Embryonic facial prominence (tissue), 1 donor: ENCODE measurements around the gene KLHL2.
"Not testable (repeated sequence)": the region's sequence is repeated elsewhere in the genome, so short reads cannot be mapped to it uniquely, and the experiment has no call there.

Experiments used
- DNase-seq: peaks from one replicate; pipeline ENCODE4 v3.0.0-alpha.2; 2016; ENCODE audit errors: extremely low spot score

Gene KLHL2, protein sequence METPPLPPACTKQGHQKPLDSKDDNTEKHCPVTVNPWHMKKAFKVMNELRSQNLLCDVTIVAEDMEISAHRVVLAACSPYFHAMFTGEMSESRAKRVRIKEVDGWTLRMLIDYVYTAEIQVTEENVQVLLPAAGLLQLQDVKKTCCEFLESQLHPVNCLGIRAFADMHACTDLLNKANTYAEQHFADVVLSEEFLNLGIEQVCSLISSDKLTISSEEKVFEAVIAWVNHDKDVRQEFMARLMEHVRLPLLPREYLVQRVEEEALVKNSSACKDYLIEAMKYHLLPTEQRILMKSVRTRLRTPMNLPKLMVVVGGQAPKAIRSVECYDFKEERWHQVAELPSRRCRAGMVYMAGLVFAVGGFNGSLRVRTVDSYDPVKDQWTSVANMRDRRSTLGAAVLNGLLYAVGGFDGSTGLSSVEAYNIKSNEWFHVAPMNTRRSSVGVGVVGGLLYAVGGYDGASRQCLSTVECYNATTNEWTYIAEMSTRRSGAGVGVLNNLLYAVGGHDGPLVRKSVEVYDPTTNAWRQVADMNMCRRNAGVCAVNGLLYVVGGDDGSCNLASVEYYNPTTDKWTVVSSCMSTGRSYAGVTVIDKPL

DNA sequence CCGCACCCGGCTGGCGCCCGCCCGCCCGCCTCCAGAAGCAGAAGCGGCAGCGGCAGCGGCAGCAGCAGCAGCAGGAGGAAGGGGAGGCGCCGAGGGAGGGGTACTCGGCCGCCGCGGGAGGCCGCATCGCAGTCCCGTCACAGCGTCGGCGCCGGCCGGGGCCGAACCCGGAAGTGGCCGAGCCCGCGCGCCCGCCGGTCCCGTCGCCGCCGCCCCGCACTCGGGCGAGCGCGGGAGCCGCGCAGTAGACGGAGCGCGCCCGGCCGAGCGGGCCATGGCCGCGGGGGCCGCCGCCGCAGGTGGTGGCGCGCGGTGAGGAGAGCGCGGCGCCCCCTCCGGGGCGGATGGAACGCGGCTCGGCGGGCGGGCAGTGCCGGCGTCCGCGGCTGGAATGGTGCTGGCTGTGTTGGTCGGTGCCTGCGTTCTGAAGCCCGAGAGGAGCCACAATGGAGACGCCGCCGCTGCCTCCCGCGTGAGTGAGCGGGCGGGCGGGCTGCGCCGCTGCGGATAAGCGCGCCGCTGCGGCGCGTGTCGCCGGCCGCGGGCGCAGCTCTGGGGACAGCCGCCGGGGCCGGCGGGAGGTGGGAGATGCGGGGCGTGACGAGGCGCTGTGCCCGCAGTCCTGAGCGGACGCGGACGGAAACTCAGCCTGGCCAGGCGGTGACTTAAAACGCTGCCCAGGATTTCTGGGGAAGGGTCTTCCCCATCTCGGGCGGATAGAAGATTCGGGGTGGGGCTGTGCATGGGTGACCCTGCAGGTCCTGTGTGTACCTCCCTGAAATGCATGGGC lies at the start of gene KLHL2:
Gene KLHL2 (plus strand): TSS at position 131 of the 790 bp plus-strand sequence. CDS start 316 bp downstream, at position 447.
- DNase-seq: no peak

DNA sequence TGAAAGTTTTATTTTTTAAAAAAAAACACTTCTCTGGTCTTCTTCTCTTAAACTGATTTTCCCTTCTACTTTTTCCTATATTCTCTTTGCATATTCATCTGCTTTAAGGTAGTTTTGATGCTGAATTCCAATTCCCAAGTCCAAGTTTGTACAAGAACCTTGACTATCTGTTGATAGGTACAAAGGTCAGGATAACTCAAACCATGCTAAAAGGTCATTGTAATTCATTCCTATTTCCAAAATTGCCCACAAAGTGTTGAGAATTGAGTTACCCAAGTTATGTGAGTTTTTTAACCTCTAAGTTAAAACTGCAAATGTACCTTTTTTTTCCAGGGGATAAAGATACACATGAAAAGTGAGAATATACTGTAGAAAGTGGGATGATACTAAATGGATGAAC lies 48.6 kb upstream of the KLHL2 start:
- DNase-seq: no peak

DNA sequence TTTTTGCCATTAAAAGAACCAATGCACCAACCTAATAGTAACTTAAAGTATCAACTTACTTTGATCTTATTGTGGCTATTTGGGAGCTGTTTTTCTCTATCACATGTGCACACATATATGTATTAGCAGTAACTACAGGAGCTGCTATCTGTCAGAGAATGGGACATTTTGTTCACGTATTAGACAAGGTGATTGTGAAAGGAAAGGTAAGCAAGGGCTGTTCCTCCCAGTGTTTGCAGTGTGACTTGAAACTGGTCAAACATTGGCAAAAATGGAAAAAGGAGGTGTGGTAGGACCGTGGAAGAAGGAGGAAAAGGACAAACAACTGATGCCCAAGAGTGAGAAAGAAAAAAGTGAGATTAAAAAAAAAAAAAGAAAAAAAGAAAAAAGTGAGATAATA lies 43.1 kb upstream of the KLHL2 start:
- no peak for DNase-seq

DNA sequence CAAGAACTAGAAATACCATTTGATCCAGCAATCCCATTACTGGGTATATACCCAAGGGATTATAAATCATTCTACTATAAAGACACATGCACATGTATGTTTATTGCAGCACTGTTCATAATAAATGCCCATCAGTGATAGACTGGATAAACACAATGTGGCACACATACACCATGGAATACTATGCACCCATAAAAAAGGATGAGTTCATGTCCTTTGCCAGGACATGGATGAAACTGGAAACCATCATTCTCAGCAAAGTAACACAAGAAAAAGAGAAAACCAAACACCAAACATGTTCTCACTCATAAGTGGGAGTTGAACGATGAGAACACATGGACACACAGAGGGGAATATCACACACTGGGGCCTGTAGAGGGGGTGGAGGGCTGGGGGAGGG lies 40.5 kb upstream of the KLHL2 start:
- not testable (repeated sequence) for DNase-seq

DNA sequence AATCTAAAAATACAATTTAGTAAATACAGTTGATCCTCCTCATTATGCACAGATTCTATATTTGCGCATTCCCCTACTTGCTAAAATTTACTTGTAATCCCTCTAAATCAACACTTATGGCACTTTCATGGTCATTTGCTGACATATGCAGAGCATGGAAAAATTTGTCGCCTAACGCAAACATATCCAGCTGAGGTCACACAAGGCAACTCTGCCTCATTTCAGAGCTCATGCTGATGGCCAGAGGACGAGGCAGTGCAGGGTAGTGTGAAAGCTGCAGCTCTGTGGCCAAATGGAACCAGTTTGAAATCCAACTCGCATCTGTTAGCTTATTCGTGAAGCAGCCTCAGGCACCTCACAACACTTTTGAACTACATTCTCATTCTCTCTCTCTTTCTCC lies 39.7 kb upstream of the KLHL2 start:
- DNase-seq: no peak

DNA sequence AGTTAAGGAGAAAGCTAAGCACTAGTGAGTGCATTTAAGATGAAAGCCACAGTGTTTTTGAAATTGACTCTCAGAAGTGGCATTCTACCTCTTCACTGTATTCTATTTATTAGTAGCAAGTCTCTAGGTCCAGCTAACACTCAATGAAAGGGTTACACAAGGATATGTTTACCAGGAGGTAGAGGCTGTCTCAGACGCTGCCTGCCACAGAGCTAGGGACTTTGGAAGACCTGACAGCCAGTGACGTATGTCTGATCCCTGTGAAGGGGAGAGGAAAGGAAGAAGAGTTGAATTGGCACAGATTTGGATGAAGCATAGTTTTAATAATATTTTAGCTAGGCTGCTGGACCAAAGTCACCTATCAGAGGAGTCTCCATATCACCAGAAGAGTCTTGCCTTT lies 36.5 kb upstream of the KLHL2 start:
- DNase-seq: no peak

DNA sequence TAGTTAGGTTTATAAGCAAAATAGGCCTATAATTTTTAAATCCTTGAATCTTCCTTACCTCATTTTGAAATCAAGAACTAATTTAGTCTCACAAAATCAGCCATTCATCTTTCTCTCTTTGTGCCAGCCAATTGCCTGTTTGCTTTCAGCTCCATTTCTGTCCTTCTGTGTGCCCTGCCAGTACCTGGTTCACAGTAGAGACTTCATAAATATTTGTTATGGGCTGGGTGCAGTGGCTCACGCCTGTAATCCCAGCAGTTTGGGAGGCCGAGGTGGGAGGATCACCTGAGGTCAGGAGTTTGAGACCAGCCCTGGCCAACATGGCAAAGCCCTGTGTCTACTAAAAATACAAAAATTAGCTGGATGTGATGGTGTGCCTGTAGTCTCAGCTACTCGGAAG lies 31.9 kb upstream of the KLHL2 start:
- DNase-seq: not testable (repeated sequence)

DNA sequence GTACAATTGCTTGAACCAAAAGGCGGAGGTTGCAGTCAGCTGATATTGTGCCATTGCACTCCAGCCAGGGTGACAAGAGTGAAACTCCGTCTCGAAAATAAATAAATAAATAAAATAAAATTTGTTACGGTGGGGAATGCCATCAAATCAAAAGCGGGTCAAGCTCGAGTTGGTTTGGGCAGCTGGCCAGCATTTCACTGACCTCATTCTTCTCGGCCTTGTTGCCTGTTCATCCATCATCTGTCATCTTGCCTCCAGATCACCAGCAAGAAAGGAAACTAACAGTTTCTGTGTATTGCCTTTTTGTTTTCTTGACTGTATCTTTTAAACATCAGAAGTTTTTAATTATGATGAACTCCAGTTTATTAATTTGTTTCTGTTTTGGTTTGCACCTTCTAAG lies 31.5 kb upstream of the KLHL2 start:
- DNase-seq: no peak

DNA sequence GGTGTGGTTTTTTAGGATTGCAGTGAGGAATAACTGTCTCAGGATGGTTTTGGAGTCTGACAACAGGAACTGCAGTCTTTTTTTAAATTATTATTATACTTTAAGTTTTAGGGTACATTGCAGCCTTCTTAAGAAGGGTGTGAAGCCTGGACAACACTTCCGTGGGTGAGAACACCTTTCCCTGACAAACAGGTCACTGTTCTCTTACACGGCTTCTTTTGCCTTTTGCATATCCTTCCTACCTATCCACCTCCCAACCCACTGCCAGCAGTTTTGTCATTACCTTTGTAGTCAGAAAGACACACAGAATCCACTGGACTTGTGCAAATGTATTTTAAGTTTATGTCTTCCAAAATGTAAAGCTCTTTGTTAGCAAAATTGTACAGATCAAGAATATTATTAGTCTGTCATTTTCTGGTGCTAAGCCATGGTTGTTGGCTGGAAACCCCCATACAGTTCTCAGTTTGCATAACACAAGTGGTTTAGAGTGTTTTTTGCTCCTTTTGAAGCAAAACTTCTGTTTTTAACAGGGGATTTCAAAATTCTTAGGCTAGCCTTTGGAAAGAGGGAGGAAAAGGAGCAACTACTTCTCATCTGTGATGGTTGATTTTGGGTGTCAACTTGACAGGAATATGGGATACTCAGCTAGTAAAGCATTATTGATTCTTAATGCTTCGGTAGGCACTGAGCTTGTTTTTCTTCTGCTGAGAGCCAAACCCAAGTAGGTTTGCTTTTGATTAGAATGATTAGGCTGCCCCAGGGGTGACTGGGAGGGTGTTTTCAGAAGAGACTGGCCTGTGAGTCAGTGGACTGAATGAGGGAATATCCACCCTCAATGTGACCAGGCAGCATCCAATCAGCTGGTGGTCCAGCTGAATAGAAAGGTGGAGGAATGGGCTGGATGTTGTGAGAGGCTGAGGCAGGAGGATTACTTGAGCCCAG lies 29.4 kb upstream of the KLHL2 start:
- DNase-seq: no peak

DNA sequence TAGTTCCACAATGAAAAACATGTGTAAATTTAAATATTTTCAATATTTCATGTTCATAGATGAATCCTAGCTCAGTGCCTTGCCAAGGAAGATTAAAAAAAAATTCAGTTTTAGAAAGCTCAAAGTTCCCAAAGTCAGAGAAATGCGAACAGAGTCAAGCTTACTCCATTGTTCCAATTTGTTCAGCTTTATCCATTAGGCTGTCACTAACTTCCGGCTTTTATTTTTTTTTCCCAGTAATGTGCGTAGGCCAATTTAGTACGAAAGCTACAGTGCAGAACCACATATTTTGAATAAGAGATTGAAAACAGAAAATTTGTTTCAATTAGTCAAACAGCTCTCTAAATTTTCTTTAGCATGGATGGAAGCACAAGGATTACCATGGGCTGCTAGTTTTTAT lies 23.1 kb upstream of the KLHL2 start:
- DNase-seq: no peak

DNA sequence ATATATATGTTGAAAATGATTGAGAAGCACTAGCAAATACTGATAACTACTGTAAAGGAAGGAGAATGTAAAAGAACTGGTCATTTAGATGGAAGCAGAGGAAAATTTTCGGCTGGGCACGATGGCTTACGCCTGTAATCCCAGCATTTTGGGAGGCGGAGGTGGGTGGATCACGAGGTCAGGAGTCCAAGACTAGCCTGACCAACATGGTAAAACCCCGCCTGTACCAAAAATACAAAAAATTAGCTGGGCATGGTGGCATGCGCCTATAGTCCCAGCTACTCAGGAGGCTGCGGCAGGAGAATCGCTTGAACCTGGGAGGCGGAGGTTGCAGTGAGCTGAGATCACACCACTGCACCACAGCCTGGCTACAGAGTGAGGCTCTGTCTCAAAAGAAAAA lies 22.4 kb upstream of the KLHL2 start:
- not testable (repeated sequence) for DNase-seq

DNA sequence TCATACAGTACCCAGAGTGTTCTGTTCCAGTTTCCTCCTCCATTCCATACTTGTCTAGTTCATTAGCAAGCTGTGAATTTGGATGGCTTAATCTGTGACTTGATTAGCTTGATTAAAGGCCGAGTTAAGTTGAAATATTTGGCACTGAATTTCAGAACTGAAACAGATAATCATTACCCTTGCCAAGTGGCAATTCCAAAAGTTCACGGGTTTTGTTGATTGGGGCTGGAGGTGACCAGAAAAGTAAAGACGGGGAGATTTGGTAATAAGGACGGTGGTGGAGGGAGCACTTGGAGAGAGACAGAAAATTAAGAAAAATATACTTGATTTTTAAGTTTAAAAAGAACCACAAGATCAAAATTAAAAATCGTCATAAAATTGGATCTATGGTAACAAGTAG lies 21.9 kb upstream of the KLHL2 start:
- DNase-seq: no peak

DNA sequence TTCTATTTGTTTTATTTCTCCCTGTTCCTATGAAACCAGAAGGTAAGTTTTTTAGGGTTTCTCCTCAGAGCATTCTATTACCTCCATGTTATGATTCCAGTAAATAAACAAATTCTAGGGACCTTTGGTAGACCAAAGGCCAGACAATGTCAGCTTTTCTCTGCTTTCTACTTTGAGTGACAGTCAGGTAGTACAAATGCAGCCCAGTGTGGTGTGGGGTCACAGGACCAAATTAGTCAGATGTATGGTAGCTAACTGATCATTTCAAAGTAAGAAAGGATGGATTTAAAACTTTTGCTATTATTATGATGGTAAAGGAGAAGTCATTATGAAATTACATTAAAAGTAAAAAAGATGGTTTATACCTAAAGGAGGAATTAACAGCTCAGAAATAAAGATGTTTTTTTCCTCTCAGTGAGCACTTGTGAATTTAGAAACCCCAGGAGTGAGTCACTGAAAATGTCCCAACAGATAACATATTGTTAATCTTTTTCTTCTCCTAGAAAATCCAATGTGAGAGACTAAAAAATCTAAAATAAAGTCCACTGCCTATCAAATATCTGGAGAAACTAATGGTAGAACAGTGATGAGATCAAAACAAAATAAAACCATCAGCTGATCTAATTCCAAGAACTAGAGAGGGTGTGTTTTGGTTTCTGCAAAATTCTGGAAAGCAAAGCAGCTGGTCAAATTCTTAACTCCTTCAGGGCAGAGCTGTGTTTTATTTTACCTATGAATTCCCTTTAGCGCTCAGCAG lies 16.6 kb upstream of the KLHL2 start:
- no peak for DNase-seq

DNA sequence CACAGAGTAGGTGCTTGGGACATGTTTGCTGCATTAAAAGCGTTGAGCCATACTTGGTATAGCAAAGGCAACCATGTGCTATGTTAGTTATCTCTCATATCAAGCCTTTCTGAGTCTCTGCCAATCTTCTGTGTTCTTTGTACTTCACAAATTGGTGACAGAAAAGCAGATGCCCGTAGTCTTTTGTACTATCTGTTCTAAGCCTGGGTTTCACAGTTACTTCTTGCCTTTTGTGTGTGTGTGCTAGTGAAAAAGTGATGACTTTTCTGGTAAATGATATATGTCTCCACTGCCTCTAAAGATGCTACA lies 16.1 kb upstream of the KLHL2 start:
- no peak for DNase-seq

DNA sequence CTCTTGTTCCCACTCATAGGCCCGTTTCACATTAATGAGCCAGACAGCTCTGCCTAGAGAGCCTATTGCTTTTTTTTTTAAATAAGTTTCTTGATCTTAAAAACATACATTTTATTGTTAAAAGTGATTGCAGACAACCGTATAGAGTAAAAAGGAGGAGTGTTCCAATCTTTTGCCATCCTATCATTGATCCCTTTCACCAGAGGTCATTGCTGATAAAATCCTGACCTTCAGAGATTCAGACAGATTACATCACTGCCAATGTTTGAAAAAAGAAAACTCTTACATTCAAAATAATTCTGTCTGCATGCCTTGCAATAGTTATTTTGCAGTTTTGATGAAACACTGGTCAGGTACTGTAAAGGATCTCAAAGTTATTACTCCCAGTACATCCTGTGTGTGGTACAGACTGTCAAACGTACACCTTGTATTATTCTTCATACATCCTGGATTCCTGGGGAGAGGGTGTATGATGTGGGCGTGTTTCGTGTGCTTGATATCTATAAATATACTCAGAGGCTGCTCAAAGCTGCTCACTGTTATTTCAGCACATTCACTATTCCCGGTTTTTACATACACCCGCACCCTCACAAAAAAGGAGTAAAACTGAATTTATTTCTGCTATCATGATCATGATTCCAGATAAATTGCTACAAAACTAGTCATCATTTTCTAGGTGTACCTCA lies 15.4 kb upstream of the KLHL2 start:
- no peak for DNase-seq

DNA sequence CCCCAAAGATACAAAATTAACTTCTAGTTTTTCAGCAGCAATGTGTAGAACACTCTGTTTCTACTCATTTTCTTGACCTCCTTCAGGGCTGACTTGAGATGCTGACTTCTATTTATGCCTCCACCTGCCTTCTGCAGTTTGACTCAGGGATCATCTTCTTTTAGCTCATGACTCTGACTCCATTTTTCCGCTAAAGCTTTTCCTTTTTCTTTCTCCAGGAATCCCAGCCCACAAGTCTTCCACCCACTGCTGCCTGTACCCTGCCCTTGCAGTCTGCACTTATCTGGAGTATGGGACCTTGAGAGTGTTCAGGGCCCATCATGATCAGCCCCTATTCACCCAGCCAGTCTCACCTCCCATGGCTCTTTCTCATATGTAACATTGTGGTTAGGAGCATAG lies 14.9 kb upstream of the KLHL2 start:
- no peak for DNase-seq

DNA sequence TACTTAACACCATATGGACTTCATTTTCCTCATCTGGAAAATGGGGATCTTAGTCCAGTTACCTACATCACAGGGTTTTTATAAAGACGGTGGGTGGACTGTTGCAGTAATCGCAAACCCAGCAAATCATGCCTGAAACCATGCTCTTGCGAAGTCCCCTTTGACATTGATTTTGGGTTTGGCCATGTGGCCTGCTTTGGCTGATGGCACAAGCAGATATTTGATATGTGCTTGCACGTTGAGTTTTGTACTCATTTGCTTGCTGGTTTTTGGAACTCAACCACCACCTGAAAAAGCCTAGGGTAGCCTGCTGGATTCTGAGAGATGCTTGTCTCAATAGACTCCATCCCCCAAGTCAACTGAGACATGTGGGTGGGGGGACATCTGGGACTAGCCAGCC lies 14.4 kb upstream of the KLHL2 start:
- no peak for DNase-seq

DNA sequence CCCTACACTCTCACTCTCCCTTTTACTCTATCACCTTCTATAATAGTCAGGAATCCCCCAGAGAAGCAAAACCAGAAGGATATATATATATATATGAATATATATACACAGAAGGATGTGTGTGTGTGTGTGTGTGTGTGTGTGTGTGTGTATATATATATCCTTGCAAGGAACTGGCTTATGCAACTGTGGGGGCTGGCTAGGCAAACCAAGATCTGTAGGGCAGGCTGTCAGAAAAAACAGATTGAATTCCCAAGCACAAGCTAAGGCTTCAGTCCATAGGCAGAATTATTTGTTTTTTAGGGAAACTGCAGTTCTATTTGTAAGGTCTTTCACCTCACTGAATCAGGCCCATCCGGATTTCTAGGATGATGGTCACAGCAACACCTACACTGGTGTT lies 13.0 kb upstream of the KLHL2 start:
- DNase-seq: no peak

DNA sequence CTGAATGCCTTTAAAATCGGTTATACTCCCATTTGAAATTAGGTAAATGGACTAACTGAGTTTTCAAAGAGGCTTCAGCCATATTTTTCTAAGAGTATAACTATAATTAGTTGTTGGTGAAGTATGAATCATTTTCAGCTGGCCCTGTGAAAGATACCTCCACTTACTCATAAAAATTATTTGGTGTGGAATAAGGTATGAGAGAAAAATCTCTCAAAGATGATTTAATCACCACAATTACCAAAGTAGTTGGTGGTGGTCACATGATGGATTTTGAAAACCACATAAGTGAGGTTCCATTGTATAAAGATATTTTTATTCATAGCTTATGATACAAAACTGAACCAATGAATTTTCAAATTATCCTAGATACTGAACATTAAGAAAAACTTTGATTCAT lies 9.0 kb upstream of the KLHL2 start:
- no peak for DNase-seq

DNA sequence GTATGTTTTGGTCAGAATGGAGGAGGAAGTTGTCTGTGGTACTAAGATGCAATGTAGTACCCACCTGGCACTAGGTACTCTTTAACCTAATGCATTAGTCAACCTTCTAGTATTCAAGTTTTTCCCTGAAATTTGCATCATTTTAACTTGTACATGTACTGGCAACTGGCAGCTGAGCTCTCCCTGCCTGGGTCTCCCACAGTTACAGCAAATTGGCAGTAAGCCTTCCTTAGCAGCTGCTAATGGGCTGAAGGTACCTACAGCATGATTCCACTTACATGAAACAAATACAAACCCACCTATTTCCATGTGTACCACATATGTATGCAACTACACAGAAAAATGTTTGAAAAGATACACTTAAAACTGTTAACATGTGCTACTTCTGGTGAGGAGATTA lies 8.1 kb upstream of the KLHL2 start:
- no peak for DNase-seq

DNA sequence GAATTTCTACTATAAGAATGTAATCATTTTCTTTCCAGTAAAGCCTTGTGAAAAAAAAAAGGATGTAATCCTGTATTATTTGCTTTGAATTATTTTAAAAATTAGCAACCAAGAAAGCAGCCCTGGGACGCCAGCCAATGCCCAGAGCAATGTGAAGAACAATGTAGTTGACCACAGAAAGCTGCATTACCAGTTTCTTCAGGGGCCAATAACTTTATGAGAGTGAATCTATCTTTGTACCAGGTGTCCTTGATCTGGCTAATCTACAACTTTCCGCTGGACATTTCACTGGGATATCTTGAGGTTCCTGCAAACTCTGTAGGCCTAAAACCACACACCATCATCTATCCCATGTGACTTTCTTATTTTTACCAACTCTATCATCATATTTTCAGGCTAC lies 7.6 kb upstream of the KLHL2 start:
- no peak for DNase-seq
